ENCODE data around the gene CHD1.
A peak's percentile ranks its signal among the peaks of the same experiment; 100 is the strongest.

CHD1 gene

DNA sequence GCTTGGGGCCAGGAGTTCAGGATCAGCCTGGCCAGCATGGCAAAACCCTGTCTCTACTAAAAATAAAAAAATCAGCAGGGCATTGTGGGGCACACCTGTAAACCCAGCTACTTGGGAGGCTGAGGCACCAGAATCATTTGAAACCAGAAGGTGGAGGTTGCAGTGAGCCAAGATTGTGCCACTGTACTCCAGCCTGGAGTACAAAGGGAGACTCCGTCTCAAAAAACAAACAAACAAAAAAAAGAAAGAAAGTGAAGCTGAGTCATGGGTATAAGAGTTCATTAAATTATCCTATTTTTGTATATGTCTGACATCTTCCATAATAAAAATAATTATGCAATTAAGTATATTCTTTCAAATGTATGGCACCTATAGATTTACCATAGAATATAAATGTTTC lies 37.2 kb downstream of the CHD1 start:
- DNase-seq, result no peak

DNA sequence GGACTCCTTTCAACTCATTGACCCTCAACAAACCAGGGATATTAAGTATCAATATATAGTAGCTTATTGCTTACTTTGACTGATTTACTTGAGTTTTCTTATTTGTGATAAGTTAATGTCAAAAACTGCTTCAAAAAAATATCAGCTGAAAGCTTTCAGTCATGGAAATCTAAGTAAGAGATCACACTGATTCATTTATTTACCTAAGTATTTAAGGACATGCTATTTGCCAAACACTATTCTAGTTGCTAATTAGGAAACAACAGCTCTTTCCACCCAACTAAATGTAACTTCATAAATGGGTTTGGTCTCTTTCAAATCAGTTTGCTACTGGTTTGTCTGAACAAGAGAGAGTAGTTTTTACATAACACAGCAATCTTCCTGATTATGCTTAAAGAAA lies 48.2 kb downstream of the CHD1 start:
- no peak for DNase-seq

DNA sequence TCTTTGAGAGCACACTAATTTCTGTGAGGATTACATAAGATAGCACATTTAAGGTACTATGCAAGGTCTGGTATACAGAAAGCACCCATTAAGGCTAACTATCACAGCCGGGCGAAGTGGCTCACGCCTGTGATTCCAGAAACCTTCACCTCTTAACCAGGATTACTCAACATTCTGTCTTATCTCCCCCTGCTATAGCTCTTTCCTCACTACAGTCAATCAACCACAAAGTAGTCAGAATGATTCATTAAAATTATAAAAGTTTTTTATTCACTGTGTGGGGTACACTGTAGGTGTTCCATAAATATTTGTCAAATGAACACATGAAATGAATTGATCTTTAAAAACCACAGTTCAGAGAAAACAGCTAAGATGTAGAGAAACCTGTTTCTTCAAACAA lies 48.7 kb downstream of the CHD1 start:
- no peak for DNase-seq

DNA sequence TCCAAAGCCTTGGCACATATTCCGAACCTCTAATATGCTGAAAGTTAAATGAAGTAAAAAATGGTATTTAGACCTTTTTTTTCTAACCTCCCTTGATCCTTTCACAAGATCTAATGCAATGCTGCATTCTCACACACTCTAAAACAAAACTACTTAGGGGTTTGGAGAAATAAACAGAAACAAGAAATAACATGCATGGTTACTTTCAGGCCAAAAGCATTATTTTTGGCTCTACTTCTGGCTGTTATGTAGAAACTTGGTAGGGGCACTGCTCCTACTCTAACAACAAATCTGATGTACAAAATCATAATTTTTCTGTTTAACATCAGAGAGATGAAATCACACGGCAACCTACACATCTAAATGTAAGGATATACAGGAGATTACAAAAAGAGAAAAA lies 51.2 kb downstream of the CHD1 start:
- DNase-seq, result no peak

DNA sequence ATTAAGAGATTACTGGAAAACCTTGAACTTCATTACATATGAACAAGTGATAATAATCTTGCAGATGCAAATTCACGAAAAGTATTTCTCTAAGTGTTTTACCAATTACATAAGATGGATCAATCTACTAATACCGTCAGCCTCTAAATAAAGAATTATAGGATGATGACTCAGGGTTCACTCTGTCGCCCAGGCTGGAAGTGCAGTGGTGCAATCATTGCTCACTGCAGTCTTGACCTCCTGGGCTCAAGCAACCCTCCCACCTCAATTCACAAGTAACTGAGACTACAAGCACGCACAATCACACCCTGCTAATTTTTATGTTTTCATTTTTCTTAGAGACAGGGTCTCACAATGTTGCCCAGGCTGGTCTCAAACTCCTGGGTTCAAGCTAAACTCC lies 56.1 kb downstream of the CHD1 start:
- DNase-seq, result no peak

DNA sequence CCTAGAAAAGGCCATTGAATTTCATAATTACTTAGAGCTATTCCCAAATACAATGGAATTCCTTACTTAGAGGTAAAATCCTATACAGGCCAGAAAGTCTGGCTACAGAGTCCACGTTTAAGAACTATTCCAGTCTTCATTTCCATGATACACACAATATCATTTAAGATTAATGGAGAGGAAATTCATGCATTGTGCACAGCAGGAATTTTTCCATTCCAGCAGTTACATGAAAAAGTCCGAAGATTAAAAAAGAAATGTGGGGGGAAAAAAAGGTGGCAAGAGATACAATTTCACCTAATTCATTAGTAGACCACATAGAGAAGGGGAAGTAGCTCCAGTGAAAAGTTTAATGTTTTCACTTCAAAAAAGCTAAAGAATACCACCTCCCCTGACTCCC lies 63.1 kb downstream of the CHD1 start:
- DNase-seq, result no peak

DNA sequence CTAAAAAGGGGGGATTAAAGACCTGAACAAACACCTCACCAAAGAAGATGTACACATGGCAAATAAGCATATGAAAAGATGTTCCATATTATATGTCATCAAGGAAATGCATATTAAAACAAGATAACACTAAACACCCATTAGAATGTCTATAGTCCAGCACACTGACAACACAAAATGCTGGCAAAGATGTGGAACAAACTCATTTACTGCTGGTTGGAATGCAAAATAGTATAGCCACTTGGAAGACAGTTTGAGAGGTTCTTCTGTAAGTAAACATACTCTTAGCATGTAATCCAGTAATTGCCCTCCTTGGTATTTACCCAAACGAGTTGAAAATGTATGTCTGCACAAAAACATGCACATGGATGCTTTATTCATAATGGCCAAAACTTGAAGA lies 81.8 kb downstream of the CHD1 start:
- DNase-seq, result no peak

DNA sequence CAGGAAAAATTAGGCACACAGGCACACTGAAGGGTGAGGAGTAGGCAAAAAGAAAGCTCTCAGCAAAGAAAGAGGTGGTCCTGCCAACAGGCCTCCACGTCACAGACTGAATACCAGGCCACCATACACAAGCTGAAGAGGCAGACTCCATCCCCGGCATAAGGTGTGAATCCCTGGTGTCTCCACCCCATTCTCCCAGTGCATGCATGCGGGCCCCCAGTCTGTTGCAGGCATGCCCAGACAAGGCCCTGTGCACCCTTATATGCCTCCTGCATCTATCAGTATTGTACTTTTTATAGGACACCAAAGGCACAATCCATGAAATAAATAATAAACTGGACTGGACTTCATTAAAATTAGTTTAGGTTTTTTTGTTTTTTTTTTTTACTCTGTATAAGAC lies 82.3 kb downstream of the CHD1 start:
- no peak for DNase-seq

DNA sequence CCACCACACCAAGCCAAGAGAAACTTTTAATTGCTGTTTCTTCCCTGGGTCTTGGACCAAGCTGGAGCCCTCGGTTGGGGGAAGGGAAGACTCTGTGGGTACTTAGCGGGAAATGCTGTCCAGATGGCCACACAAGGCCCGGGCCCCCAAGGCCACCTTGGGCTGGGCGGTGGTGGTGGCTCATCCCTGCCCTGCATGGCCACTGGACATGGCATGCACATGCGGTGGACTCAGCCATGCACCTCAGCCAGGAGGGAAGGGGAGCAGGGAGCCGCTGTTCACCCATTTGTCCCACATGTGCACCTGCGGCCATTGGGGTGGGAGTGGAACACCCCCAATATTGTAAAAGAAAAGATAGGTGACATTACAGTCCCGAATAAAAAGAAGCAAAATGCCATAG lies 82.9 kb downstream of the CHD1 start:
- DNase-seq, result no peak

DNA sequence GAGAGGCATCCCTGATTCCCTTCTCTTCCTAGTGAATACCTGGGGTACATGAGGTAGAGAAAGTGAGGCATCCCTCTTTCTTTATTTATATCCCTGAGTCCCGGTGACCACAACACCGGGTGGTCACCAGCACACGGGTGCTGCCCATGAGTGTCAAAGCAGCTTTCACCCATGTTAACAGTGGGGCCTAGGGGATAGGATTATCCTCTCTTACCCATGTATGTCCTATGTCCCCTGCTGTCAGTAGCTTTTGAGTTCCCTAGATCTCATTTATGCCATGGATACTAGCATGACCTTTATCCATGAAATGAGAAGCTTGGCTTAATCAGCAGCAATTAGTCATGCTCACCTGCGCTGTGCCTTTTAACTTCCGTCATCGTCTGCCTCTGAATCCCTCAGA lies 83.9 kb downstream of the CHD1 start:
- no peak for DNase-seq

DNA sequence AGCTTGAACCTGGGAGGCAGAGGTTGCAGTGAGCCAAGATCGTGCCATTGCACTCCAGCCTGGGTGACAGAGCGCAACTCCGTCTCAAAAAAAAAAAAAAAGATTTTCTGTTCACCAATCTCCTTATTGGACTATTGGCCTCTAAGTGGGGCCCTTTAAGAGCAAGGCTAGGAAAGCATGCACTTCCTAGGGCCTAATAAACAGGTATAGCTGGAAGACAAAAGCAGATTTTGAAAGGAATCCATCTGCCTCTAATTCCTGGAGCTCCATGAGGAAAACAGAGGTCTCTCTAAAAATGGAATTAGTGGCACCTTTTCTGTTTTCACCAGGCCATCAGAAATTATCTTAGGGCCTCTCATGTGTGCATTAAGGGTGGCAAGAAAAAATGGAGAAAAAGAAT lies 85.3 kb downstream of the CHD1 start:
- DNase-seq, result no peak

DNA sequence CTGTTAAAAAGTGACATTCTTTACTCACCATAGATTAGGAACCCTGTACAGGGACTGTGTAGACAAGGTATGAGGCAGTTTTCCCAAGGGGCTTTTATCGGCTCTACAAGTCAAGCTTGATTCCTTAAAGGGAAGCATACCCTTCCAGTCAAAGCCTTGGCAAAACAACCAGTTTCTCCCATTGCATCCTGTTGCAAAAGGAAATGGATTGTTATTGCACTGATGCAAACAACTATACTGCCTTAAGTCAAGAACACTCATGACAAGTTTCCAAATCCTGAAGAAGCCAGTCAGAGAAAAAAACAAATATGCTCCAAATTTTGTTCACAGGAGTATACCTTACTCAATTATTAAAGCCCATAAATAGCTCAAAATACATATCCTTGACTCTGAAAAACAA lies 87.9 kb downstream of the CHD1 start:
- DNase-seq, result no peak

DNA sequence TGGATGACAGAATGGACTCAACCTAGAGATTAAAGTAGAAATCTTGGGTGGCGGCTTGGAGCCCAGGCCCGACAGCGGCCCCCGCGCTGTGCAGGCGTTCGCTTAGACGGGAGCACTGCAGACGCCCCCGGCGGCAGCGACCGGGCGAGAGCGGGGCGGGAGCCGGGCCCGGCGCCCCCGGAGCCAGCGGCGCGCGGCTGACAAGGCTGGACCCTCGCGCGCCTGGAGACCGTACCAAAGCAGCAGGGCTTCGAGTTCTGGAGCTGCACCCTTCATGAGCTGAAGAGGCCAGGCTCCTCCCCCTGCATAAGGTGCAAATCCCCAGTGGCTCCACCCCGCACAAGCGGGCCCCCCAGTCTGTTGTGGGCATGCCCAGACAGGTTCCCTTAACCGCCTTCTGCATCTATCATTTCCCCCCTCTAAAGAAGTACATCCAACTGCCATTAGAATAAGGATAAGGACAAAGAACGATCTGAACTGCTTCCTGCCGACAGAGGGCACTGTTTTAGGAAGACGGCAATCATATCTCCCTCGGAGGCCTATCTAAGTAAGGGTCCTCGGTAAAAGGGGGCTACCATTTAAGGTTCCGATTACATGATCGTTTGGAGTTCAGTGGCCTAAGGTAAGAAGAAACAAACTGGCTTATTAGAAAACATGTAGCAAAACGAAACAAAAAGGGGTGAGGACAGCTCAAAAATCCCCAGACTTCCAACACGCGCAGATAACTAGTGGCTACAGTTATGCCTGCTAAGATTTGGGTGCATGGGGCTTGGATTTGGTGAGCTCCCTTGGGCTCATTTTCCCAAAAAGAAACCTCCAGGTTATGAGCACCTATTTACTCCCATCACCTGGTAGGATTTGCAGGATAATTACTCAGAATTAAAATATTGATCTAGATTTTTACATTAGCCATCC lies 89.1 kb downstream of the CHD1 start:
- no peak for DNase-seq

DNA sequence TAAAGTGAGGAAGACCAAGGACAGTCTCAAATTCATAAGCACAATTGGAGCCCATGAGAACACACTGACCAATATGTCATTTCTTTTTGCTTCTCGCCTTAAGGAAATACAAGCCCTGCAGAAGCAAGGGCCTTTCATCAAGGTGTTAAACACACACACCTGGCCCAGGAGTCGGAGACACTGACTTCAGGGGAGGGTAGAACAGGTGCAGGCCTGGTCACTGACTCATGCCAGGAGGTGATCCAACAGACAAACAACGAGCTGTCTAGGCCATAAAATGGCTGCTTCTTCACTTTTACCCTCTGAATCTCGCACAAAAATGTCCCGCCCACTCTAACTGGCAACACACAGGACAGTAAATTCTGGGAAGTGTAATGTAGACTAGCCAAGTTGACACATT lies 92.6 kb downstream of the CHD1 start:
- no peak for DNase-seq

DNA sequence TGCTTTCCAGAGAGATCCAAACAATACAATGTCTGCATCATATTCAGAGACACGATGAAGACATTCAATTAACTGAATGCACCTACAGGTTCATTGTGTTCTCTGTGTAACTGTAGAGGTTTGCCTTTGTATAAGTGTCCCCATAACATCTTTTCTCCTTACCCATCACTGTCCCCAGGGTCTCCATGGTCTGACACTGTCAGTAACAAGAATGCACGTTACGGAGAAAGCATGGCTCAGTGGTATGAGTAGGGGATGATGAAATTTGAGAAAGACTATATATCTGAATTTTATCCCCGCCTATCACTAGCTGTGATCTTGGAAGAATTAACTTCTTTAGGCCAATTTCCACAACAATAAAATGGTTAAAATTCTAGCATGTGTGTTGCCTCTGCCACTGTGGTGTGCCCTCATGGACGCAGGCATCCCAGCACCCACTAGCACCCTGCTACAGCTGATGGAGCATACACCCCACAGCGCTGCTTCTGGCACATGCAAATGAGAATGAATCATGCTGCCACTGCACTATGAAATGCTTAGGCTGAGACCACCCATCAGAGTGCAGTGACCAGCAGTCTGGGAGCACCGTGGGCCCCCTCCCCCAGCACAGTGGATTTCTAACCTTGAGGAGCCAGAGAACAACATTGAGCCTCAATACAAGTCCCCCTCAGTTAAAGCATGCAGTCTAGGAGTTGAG lies 101.1 kb downstream of the CHD1 start:
- DNase-seq, result no peak

DNA sequence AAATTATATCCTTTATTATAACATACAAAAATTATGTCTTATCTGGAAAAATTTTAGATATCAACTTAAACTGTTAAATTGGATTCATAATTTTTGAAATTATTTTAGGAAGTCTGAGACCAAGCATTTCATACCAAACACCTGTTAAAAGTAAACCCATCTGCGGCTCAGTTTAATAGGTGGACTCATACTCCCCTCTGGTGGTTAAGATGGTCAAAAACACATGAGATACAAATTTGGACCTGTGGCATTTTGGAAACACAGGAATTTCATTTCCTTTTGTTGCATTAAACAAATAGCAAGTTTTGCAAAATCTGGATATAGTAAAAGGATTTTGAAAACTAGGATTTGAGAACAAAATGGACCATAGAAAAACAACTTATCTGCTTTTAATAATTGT lies 101.6 kb downstream of the CHD1 start:
- peak; percentile 51 for DNase-seq

DNA sequence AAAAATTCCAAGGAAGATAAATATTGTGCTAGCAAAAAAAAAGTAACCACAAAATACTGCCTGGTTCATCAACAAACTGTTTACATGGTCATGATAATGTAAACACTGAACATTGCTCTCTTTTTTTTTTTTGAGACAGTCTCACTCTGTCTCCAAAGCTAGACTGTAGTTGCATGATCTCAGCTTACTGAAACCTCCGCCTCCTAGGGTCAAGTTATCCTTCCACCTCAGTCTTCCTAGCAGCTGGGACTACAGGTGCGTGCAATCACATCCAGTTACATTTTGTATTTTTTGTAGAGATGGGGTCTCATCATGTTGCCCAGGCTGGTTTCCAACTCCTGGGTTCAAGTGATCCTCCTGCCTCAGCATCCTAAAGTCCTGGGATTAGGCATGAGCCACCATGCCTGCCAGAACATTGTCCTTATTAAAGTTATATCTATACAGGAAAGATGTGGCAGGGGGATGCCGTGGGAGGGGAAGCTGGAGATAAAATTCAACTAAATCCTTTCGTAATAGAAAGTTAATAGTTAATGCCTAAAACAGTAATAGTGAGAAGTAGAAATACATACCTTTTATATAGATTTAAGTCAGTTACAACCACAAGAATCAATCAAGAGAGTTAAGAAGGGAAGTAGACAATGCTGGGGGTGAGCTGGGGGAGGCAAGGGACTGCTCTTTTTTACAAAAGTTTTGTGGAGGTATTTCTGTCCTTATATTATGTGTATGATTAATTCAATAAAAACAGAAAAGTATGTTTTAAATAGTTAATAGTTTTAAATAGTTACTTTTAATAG lies 103.0 kb downstream of the CHD1 start:
- DNase-seq, result no peak

DNA sequence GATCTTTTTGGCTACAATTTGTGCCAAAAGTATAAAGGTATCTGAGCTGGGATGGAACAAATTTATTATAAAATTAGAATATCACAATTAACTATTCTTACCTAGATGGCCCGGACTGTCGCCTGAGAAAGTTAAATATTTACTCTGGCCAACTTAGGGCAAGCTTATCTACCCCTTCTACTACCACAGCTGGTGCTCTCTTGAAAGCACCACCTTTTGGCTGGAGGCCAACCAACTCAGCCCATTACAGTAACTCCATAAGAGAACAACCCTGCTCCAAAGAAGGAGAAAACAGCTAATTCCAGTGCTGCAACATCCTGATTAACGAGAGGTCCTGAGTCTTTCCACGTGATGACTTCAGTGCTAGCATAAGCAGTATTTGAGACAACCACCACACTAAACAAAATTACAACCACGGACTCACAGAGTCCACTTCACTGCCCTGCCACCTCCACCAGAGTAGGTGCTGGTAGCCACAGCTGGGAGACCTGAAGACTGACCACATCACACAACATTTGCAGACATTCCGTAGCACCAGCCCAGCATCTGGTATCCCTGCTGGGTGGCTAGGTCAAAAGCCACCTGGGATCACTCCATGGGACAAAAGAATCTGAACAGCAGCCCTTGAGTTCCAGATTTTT lies 112.1 kb downstream of the CHD1 start:
- DNase-seq, result peak; percentile 51

DNA sequence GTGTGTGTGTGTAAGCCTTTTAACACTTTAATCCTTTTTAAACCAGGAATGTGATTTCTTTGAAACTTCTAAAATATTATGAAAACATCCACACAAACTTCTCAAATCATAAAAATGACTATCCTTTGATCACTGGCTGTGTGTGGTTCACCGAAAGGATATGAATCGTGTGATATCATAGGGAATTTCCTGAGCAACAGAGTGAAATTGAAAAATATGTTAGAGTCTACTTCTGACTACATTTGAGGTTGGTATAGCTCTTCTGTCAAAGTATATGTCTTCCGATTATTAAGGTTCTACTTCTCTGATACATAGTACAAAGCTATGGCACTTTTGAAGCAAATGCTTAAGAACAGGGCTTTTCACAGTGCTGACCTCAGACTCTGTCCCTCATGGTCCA lies 115.1 kb downstream of the CHD1 start:
- no peak for DNase-seq

DNA sequence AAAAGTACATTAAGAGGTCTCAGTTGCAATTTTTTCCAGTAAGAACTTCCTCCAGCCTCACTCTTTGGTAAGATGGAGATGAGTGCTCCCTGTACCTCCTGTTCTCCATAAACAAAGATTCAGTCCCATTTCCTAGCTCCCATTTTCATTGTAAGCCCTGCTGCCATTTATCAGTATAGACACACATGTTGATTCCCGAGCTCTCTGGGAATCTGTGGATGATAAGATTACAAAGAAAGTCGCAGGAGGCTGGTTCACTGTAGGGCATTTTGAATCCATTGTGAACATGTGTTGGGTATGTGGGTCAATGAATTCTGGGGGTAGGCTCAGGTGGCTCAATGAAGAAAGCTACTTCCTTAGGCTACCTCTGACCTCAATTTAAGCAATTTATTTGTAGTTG lies 118.6 kb downstream of the CHD1 start:
- no peak for DNase-seq

DNA sequence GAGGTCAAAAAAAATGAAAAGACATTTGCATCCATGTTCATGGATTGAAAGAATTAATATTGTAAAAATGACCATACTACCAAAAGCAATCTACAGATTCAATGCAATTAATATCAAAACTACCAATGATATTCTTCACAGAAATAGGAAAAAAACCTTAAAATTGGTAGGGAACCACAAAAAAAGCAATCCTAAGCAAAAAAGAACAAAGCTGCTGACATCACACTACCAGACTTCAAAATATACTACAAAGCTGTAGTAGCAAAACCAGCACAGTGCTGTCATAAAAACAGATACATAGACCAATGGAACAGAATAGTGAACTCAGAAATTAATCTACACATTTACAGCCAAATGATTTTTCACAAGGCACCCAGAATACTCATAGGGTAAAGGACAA lies 121.0 kb downstream of the CHD1 start:
- no peak for DNase-seq

DNA sequence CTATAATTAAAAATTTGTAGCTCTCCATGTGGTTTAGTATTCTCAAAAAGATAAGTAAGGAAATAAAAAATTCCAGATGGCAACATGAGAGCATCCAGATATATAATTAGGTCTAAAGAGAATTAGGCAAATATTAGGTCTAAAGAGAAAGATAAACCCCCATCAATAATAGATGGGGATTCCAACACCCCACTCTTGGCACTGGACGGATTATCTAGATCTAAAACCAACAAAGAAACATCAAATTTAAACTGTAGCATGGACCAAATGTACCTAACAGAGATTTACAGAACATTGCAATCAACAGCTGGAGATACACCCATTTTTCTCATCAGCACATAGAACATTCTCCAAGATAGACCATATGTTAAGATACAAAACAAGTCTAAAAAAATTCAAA lies 123.7 kb downstream of the CHD1 start:
- no peak for DNase-seq

DNA sequence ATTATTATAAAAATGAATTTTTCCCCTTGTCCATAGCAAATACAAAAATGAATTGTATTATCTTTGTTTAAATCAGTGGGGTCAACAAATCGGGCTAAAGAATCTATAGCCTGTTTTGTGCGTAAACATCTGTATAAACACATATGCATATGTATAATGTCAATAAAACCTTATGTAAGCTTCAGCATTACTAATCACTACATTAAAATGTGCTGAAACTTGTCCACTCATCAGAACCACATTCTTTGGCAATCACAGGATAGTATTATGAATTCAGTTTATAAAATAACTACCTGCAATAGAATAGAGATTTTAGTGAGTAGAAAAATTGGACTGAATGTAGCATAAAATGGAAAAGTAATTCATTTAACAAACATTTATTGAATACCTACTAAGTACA lies 124.7 kb downstream of the CHD1 start:
- no peak for DNase-seq

Data from COR-L47 (cell line).